ENCODE data around the gene SLC22A1.
"Not testable (repeated sequence)": the region's sequence is repeated elsewhere in the genome, so short reads cannot be mapped to it uniquely, and the experiment has no call there.

SLC22A1 gene

DNA sequence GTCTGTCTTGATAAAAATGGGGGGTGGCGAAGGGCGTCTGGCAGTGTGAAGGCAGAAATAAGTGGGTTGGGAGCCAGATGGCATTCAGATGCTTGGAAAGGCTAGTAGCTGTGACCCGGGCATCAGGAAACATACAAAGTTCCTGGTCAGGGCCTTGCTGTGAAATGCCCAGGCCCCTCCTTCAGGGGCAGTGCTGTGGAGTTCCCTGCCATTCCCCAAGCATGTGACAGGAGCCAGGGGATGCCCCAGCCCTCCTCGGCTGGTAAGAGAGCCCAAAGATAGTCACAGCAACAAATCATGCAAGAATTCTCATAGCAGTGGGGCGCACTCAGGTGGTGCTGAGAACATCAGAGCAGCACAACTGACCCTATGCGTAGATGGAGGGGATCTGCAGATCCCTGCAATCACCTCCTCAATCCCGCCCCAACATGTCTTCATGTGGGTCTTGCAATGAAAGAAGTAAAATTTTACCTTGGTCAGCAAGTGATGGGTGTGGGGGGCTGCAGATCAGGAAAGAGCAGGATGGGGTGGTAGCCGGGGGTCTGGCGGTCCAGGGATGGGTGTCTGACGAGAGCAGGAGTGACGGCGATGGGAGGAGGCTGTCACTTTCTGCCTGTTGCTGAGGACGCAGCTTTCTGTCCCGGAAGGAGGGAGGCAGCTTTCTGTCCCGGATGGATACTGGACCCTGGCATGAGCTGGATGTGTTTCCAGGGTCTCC, 39.5 kb downstream of the SLC22A1 start:
- H3K27ac Mint-ChIP-seq (ENCODE audit: low read depth), result no peak overlapping the region
- no peak overlapping the region for H3K4me3 Mint-ChIP-seq
- no peaks in the 10 kb centered on the region for H3K9me3 Mint-ChIP-seq
- DNase-seq (ENCODE audit: low spot score in 2 of 2) (no peak), ATAC-seq (replicated peaks; ENCODE audit: extremely low read depth, poor library complexity, severe bottlenecking) (no peak)
- no peaks in the 10 kb centered on the region for H3K4me1 Mint-ChIP-seq
- H3K27me3 Mint-ChIP-seq, result no peaks in the 10 kb centered on the region
- peaks cover 2% of the 10 kb centered on the region for H3K36me3 Mint-ChIP-seq (ENCODE audit: insufficient read depth)

DNA sequence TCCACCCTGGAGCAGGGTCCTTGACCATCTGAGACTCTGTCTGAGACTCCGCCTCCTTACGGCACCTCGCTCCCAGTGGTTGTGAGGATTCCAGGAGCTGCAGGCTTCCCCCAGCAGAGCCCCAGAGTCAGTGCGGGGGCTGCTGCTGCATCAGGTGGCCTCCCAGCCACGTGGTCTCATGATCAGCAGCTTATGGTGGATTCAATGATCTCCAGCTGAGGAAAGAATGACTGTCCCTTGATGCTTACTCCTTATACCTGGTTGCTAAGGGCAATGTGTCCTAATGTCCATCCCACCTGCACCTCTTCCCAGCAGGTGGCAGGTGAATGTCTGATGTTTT, 40.0 kb downstream of the SLC22A1 start:
- Mint-ChIP-seq H3K4me3 (no peak overlapping the region), H3K4me1 (no peaks in the 10 kb centered on the region), H3K36me3 (ENCODE audit: insufficient read depth) (peaks cover 2% of the 10 kb centered on the region), H3K27me3 (peaks cover 5% of the 10 kb centered on the region), H3K9me3 (no peaks in the 10 kb centered on the region), H3K27ac (ENCODE audit: low read depth) (no peak overlapping the region)
- ATAC-seq (replicated peaks; ENCODE audit: extremely low read depth, poor library complexity, severe bottlenecking) (no peak), DNase-seq (ENCODE audit: low spot score in 2 of 2) (no peak)

DNA sequence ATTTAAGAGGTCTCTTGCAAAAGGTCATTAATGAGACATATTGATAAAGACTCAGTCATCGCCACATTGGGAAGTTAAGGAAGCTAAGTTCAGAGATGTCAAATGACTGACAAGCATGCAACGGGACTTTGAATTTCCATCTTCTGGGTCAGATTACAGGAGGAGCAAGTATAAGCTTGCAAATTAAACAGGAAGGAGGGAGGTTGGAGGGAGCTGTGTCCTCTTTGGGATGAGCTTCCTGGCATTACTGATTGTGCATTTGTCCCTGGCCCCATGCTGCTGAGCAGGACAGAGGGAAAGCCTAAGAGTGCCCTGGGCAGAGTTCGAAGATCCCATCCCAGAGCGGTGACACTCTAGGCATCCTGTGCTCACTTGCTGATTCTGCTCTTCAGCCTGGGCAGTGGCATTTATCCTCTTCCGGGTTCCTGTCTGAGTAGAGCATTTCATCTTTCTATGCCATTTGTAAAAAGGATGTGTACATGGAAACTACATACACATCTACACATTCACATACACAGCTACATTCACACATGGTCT, 40.5 kb downstream of the SLC22A1 start:
- ATAC-seq (replicated peaks; ENCODE audit: extremely low read depth, poor library complexity, severe bottlenecking), result no peak
- Mint-ChIP-seq H3K27me3 (peaks cover 10% of the 10 kb centered on the region), H3K4me1 (no peaks in the 10 kb centered on the region), H3K9me3 (no peaks in the 10 kb centered on the region), H3K36me3 (ENCODE audit: insufficient read depth) (peaks cover 2% of the 10 kb centered on the region), H3K4me3 (no peak overlapping the region), H3K27ac (ENCODE audit: low read depth) (no peak overlapping the region)
- DNase-seq (ENCODE audit: low spot score in 2 of 2), result no peak

DNA sequence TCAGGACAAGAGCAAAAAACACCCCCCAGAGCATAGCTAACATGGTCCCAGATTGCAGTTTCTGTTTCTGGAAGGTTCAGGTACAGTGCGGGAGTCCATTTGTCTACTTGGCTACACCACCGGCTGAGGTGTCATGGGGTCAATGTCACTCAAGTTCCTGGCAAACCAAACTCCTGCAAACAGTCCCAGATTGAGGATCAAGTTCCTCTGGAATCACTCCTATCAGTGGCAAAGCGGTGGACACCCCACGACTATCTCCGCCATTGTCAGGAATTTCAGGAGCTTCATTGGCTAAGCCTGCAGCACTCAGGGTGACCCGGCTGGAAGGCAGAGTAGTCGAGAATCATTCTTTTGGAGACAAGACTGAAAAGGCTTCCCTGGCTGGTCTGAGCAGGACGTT, 41.8 kb downstream of the SLC22A1 start:
- H3K36me3 Mint-ChIP-seq (ENCODE audit: insufficient read depth), result peaks cover 1% of the 10 kb centered on the region
- H3K4me1 Mint-ChIP-seq, result no peaks in the 10 kb centered on the region
- DNase-seq (ENCODE audit: low spot score in 2 of 2) (no peak), ATAC-seq (replicated peaks; ENCODE audit: extremely low read depth, poor library complexity, severe bottlenecking) (no peak)
- no peak overlapping the region for H3K4me3 Mint-ChIP-seq
- H3K9me3 Mint-ChIP-seq, result no peaks in the 10 kb centered on the region
- H3K27me3 Mint-ChIP-seq, result peaks cover 18% of the 10 kb centered on the region
- H3K27ac Mint-ChIP-seq (ENCODE audit: low read depth), result no peak overlapping the region

DNA sequence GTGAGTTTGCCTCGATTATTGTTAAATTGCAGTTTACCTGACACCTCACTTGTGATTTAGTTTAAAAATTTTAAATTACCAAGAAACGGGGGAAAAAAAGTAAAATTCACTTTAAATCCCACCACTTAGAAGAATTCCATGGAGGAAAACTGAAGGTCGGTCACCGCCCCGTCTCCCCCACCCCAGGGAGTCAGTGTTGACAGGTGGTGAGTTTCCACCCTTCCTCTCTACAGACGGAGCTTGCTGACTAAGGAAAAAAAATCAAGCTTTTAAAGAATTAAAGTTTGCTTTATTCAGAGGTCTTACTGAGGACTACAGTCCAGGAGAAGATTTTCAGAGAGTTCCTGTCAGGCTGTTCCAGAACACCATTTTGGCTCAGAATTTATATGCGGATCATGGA, 42.3 kb downstream of the SLC22A1 start:
- ATAC-seq (replicated peaks; ENCODE audit: extremely low read depth, poor library complexity, severe bottlenecking), result no peak
- Mint-ChIP-seq H3K27me3 (peaks cover 18% of the 10 kb centered on the region), H3K4me1 (no peaks in the 10 kb centered on the region), H3K4me3 (no peak overlapping the region), H3K27ac (ENCODE audit: low read depth) (no peak overlapping the region), H3K36me3 (ENCODE audit: insufficient read depth) (peaks cover 1% of the 10 kb centered on the region), H3K9me3 (no peaks in the 10 kb centered on the region)
- DNase-seq (ENCODE audit: low spot score in 2 of 2), result no peak

DNA sequence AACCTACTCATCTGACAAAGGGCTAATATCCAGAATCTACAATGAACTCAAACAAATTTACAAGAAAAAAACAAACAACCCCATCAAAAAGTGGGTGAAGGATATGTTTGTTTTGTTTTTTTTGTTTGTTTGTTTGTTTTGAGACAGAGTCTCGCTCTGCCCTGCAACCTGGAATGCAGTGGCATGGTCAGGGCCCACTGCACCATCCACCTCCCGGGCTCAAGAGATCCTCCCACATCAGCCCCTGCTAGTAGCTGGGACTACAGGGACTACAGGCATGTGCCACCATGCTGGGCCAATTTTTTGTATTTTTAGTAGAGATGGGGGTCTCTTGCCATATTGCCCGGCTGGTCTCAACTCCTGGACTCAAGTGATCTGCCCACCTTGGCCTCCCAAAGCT, 44.3 kb downstream of the SLC22A1 start:
- not testable (repeated sequence) for ATAC-seq (replicated peaks; ENCODE audit: extremely low read depth, poor library complexity, severe bottlenecking); H3K27ac Mint-ChIP-seq (ENCODE audit: low read depth); H3K4me1 Mint-ChIP-seq; H3K9me3 Mint-ChIP-seq; DNase-seq (ENCODE audit: low spot score in 2 of 2); H3K4me3 Mint-ChIP-seq; H3K36me3 Mint-ChIP-seq (ENCODE audit: insufficient read depth)
- H3K27me3 Mint-ChIP-seq, result peaks cover 22% of the 10 kb centered on the region

DNA sequence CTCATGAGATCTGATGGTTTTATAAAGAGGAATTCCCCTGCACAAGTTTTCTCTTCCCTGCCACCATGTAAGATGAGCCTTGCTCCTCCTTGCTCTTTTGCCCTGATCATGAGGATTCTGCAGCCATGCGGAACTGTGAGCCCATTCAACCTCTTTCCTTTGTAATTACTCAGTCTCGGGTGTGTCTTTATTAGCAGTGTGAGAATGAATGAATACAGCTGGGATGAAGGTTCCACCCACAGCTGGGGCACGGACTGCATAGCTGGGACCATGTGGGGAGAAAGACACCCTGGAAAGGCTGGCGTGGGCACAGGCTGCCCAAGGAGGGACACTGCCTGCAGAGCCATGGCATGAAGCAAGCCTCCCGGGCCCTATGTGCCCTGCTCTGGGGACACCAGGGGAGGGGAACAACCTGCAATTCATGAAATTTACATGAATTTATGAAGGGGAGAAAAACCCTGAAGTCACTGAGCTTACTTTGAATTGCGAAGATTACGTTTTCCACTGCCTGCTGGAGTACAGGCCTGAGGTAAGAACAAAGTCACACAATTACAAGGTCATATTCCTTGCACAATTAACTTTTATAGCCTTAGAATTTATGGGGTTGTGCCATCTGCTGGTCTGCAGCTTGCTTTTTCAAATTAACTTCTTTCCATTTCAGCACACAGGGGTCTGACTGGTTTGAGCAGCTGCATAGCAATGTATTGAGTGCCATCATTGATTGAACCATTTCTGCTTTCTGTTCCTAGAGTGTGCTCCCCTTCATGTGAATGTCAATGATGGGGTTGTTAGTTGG, 46.2 kb downstream of the SLC22A1 start:
- Mint-ChIP-seq H3K27me3 (peaks cover 40% of the 10 kb centered on the region), H3K36me3 (ENCODE audit: insufficient read depth) (peaks cover 1% of the 10 kb centered on the region), H3K27ac (ENCODE audit: low read depth) (no peak overlapping the region), H3K4me1 (no peaks in the 10 kb centered on the region), H3K9me3 (no peaks in the 10 kb centered on the region), H3K4me3 (no peak overlapping the region)
- DNase-seq (ENCODE audit: low spot score in 2 of 2) (no peak), ATAC-seq (replicated peaks; ENCODE audit: extremely low read depth, poor library complexity, severe bottlenecking) (no peak)

DNA sequence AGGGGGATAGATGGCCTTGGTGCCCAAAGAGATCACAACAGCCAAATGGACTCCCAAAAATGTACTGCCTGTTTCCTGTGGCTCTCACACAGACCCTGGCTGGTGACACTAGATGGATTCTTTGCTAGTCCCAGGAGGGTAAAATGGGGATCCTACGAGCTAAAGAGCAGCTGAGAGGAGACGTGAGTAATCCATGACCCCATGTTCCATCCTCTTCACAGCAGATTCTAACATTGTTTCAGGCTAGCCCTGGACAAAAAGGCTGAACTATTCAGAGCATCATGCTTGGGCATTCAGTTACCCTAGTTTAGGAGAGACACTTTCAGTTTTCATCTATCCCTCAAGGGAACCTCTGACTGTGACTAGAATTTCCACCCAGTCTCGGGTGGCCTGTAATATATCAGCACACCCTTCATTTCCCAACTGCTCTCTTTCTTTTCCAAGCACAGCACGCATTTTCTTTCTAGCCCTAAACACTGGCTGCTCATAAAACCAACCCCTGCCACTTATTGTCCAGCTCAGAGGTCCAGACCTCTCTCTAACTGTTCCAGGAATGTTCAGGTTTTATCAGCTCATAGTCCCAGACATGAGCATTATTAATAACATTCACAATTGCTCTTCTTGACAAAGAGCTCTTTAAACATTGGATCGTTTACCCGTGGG, 48.5 kb downstream of the SLC22A1 start:
- ATAC-seq (replicated peaks; ENCODE audit: extremely low read depth, poor library complexity, severe bottlenecking) (no peak), DNase-seq (ENCODE audit: low spot score in 2 of 2) (no peak)
- no peaks in the 10 kb centered on the region for H3K9me3 Mint-ChIP-seq
- H3K36me3 Mint-ChIP-seq (ENCODE audit: insufficient read depth), result no peaks in the 10 kb centered on the region
- H3K27ac Mint-ChIP-seq (ENCODE audit: low read depth), result no peak overlapping the region
- H3K4me3 Mint-ChIP-seq, result no peak overlapping the region
- H3K4me1 Mint-ChIP-seq, result no peaks in the 10 kb centered on the region
- peaks cover 49% of the 10 kb centered on the region for H3K27me3 Mint-ChIP-seq

DNA sequence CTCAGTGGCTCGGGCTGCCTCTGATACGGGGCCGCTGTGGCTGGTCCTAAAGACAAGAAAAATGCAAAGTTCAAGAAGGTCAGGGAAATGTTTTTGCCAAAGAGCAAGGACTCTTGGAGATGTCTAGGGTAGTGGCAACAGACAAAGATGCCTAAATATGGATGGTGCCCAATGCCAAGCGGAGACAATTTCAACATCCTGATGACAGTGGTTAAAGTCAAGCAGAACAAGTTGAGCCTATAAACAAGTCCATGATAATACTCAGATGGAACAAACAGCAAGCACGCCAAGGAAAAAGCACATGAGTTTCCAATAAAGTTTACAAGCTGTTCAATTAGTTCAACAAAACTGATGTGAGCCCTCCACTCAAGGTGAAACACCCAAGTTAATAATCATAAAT, 51.1 kb downstream of the SLC22A1 start:
- no peaks in the 10 kb centered on the region for H3K9me3 Mint-ChIP-seq
- no peak for ATAC-seq (replicated peaks; ENCODE audit: extremely low read depth, poor library complexity, severe bottlenecking)
- no peak overlapping the region for H3K27ac Mint-ChIP-seq (ENCODE audit: low read depth)
- DNase-seq (ENCODE audit: low spot score in 2 of 2), result no peak
- no peaks in the 10 kb centered on the region for H3K36me3 Mint-ChIP-seq (ENCODE audit: insufficient read depth)
- no peak overlapping the region for H3K4me3 Mint-ChIP-seq
- peaks cover 57% of the 10 kb centered on the region for H3K27me3 Mint-ChIP-seq
- H3K4me1 Mint-ChIP-seq, result no peaks in the 10 kb centered on the region

DNA sequence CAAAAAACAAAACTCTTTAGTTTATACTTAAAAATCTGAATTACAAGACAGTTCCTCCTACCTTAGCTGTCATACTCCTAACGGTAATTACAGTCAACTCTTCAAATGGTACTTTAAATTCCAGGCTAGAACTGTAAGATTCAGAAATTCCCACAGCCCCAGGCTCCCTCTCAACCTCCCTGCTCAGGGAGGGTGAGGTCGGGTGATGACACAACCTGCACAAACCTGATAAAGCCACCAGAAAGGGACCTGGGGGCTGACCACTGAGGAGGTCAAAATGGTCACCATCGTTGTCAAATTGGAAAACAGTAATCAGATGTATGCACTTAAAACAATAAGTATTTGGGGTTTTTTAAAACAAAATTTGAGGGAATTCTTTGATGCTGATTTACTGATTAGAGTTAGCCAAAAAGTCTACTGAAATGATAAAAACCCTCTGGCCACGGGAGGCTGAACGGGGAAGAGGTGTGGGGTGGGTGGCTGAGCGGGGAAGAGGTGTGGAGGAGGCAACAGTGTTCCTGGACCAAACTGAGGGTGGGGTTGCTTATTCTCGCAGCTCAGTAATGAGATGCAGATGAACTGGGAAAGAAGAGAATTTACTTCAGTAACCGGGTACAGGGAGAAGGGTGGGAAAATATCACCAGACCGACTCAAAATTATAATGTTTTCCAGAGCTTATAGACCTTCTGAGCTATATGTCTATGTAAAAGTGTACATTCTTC, 52.4 kb downstream of the SLC22A1 start:
- Mint-ChIP-seq H3K4me3 (no peak overlapping the region), H3K4me1 (no peaks in the 10 kb centered on the region), H3K9me3 (no peaks in the 10 kb centered on the region), H3K36me3 (ENCODE audit: insufficient read depth) (no peaks in the 10 kb centered on the region), H3K27ac (ENCODE audit: low read depth) (no peak overlapping the region), H3K27me3 (peaks cover 64% of the 10 kb centered on the region)
- DNase-seq (ENCODE audit: low spot score in 2 of 2) (no peak), ATAC-seq (replicated peaks; ENCODE audit: extremely low read depth, poor library complexity, severe bottlenecking) (no peak)

DNA sequence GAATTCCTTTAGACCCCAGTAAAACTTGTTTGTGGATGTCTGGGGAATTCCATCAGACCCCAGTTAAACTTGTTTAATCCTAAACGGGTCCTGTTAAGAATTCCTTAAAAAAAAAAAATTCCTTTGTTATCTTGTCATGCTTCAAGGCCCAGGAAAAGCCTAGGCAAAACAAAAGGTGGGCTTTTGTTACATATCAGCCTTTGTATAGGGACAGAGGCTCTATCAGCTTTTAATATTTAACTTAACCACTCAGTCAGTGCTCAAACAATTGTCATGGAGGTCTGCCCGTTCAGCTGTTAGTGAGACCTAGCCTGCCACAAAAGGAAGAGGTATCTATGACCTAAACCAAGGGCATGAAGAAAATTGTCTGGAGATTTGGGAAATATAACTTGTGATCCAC, 53.1 kb downstream of the SLC22A1 start:
- H3K4me3 Mint-ChIP-seq, result no peak overlapping the region
- H3K4me1 Mint-ChIP-seq, result no peaks in the 10 kb centered on the region
- H3K36me3 Mint-ChIP-seq (ENCODE audit: insufficient read depth), result no peaks in the 10 kb centered on the region
- DNase-seq (ENCODE audit: low spot score in 2 of 2), result no peak
- no peak for ATAC-seq (replicated peaks; ENCODE audit: extremely low read depth, poor library complexity, severe bottlenecking)
- peaks cover 64% of the 10 kb centered on the region for H3K27me3 Mint-ChIP-seq
- H3K27ac Mint-ChIP-seq (ENCODE audit: low read depth), result no peak overlapping the region
- H3K9me3 Mint-ChIP-seq, result no peaks in the 10 kb centered on the region

DNA sequence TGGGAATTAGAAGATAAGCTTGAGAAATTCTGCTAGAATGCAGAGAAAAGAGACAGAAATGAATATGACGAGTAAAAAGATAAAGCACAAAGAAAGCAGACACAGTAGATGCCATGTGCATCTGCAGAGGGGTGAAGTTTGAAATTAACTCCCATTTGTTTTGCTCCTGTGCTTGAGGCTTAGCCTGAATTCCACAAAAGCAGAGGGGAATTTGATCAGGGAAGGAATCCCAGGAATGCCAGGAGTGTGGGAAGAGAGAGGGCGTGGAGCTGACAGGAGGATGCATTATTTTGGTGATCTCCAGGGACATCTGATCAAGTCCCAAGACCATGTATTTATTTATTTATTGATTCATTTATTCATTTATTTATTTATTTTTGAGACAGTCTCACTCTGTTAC, 55.6 kb downstream of the SLC22A1 start:
- Mint-ChIP-seq H3K4me1 (no peaks in the 10 kb centered on the region), H3K4me3 (no peak overlapping the region), H3K9me3 (no peaks in the 10 kb centered on the region), H3K27me3 (peaks cover 62% of the 10 kb centered on the region), H3K36me3 (ENCODE audit: insufficient read depth) (no peaks in the 10 kb centered on the region), H3K27ac (ENCODE audit: low read depth) (no peak overlapping the region)
- ATAC-seq (replicated peaks; ENCODE audit: extremely low read depth, poor library complexity, severe bottlenecking) (no peak), DNase-seq (ENCODE audit: low spot score in 2 of 2) (no peak)

Measured in central memory CD8-positive, alpha-beta T cell (primary cell).